Epithelial cell of proximal tubule (primary cell): ENCODE data around the gene VKORC1. TPM values are rescaled to one million over a fixed set of nuclear protein-coding genes. Genes with fewer than 3 reads are reported as not detected.
"Not testable (repeated sequence)": the region's sequence is repeated elsewhere in the genome, so short reads cannot be mapped to it uniquely, and the experiment has no call there.

Experiments
- DNase-seq: peaks from one replicate; pipeline ENCODE4 v3.0.0-alpha.2; 2011; ENCODE audit warnings: low read depth
- H3K4me3 ChIP-seq: 2 replicates; pipeline ENCODE4 v1.5.1; 2011; ENCODE audit warnings: low read depth, mild to moderate bottlenecking, low read length
- total RNA-seq: library from RNA; depleted of rRNA; stranded (reverse); fragments of >200 nt; gene quantifications from 2 replicates; pipeline ENCODE4 v1.2.3, GENCODE V29; 2015
- TF ChIP-seq, protein P1 (sequence below): conservative IDR thresholded peaks from 2 replicates; pipeline ENCODE4 v1.5.1; 2012; ENCODE audit warnings: low read depth, mild to moderate bottlenecking, low read length

The VKORC1 gene
- total RNA-seq, 1 donor from 2014 or later, result 214 TPM

DNA sequence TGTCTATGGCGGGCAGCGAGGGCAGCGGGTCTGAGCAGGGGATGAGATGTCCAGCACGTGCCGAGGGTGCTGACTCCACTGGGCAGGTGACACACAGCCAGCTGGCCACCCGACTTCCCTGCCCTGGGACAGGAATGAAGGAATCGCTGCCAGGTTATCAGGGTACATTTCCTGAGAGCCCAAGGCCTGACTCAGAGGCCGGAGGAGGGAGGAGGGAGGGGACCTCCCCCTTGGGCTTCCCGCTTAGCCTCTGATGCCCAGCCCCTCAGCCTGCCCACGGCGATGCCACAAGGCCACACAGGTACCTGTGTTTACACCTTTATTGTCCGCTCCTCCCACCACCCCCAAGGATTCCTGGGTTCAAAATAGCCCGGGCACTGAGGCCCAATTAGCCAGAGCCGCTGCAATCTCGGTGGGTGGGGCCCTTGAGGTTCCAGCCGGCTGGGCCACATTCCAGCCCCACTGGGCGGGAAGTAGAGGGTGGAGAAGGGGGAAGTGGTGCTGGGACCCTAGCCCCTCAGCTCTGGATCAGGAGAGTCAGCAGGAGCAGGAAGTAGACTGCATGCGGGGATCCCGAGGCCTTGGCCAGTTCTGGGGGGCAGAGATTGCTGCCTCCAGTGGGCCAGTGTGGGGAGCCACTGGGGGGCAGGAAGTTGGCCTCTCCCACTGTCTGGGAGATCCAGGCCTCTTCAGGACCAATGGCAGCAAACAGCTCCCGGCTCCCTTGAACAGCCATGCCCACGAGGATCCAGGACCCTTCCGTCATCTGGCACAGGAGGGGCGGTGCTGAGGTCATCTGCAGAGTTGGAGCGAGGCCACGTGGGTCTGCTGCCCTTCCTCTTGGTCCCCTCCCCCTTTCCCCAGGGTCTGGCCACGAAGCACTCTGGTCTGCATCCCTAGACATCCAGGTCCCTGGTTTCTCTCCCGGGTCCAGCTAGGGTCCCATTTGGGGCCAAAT is 44.3 kb upstream of the VKORC1 start:
- H3K4me3 ChIP-seq, result peak overlapping the region; percentile 42
- DNase-seq, result peak; percentile 20
- TF ChIP-seq, protein P1, sequence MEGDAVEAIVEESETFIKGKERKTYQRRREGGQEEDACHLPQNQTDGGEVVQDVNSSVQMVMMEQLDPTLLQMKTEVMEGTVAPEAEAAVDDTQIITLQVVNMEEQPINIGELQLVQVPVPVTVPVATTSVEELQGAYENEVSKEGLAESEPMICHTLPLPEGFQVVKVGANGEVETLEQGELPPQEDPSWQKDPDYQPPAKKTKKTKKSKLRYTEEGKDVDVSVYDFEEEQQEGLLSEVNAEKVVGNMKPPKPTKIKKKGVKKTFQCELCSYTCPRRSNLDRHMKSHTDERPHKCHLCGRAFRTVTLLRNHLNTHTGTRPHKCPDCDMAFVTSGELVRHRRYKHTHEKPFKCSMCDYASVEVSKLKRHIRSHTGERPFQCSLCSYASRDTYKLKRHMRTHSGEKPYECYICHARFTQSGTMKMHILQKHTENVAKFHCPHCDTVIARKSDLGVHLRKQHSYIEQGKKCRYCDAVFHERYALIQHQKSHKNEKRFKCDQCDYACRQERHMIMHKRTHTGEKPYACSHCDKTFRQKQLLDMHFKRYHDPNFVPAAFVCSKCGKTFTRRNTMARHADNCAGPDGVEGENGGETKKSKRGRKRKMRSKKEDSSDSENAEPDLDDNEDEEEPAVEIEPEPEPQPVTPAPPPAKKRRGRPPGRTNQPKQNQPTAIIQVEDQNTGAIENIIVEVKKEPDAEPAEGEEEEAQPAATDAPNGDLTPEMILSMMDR, result no peak

DNA sequence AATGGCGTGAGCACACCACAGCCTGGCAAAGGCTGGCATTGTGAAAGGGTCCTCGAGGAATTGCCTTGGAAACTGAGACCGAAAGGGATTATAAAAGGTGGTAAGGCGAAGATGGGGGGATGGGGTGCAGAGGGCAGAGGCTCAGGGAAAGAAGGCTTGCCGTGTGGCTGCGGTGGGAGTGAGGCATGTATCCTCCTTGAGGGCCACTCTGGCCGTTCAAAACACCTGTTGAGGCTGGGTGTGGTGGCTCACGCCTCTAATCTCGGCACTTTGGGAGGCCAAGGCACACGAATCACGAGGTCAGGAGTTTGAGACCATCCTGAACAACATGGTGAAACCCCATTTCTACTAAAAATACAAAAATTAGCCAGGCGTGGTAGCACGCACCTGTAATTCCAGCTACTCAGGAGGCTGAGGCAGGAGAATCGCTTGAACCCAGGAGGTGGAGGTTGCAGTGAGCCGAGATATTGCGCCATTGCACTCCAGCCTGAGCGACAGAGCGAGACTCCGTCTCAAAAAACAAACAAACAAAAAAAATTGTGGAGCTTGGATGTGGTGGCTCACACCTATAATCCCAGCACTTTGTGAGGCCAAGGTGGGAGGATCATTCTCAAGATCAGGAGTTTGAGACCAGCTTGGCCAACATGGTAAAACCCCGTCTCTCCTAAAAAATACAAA is 42.4 kb upstream of the VKORC1 start:
- not testable (repeated sequence) for DNase-seq, H3K4me3 ChIP-seq

DNA sequence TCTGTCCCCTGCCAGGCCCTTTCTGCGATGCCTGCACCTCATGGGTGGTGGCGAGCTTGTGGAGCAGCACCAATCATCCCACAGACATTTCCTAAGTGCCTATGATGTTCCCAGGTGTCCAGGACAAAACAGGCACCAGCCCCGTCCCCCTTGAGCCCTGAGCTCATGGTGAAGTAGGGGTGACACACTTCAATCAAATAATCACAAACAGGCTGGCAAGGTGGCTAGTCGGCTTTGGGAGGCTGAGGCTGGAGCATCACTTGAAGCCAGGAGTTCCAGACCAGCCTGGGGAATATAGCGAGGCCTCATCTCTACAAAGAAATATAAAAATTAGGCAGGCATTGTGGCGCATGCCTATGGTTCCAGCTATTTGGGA is 41.7 kb upstream of the VKORC1 start:
- no peak for DNase-seq
- TF ChIP-seq, protein P1, result no peak
- no peak overlapping the region for H3K4me3 ChIP-seq

DNA sequence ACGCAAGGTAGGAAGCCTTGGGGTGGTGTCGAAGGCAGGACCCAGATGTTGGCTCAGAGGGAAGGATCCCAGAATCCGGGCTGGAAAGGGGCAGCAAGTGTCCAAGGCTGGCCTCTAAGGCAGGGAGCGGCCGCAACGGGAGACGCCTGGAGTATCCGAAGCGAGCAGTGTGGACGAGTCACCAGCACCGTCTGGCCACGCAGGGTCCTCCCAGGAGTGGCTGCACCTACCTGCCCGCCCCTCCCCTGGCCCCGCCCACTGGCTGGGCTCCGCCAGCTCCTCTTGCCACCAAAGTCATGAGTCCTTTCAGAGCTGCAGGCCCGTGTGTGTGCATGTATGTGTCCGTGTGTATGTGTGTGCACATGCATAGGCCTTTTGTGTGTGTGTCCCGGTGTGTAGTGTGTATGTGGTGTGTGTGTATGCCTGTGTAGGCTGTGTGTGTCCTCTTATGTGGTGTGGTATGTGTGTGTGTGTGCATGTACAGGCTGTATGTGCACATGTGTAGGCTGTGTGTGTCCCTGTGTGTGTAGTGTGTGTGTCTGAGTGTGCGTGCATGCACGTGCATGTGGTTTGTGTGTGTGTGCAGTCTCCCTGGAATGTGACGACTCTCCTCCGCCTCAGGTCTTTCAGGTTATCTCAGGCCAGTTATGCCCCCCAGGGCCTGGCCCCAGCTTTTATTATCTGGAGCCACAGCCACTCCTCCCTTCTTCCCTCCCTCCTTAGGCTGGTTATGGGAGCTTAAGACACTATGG is 41.1 kb upstream of the VKORC1 start, which contains the start of gene PRSS8:
Gene PRSS8, minus strand, starts transcription at position 193 of the 752 bp plus-strand sequence. CDS start 229 bp downstream, outside the sequence.
- no peak for DNase-seq
- peak within 1 kb of the TSS; percentile 49 for H3K4me3 ChIP-seq
- TF ChIP-seq, protein P1, result no peak

DNA sequence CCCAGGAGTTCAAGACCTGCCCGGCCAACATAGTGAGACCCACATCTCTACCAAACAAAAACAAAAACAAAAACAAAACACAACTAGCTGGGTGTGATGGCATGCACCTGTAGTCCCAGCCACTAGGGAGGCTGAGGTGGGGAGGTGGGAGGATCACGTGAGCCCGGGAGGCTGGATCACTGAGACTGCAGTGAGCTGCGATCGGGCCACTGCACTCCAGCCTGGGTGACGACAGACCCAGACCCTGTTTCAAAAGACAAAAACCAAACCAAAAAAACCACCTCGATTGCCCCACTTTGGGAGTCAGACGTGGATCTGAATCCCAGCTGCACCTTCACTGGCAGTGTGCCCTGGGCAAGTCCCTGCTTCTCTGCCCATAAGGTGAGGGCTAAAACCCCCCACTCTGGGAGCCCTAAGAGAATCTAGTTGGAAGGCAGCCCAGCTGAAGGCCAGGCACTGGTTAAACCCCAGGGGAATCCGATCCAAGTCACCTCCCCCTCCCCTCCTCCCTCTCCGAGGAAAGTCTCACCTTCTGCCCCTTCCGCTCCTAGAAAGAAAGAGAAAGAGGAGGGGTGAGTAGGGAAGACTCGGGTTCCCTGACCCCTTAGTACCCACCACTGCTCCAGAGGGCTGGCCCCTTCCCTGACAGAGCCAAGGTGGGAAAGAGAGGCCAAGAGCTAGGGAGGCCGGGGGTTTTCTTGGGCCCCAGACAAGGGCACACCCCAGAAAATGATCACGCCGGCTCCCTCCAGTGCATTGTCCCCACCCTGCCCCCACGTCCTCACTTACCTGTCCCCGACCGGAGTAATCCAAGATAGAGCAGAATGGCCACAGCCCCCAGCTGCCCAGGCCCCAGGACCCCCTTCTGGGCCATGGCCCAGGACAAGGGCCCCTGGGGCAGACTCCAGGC is 40.3 kb upstream of the VKORC1 start:
- DNase-seq, result no peak
- peak overlapping the region; percentile 49 for H3K4me3 ChIP-seq
- TF ChIP-seq, protein P1, result peak; percentile 4

DNA sequence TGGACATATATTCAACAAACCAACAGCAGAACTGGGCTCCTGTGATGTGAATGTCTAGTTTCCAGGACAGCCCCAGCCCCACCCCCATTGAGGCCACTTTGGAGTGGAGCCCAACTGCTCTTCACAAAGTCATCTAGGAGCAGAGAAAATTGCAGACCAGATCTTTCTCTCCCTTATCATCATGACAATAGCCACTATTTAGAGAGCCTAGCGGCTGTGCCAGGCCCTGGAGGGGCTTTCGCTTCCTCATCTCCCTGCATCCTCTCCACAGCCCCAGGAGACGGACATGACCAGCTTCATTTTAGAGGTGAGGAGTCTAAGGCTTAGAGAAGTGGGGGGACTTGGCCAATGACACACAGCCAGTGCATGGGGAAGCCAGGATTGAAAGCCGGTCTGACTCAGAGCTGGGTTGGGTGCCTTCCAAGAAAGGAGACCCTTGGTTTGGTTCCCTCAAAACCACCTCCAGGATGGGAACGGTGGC is 39.5 kb upstream of the VKORC1 start:
- no peak for DNase-seq
- no peak overlapping the region for H3K4me3 ChIP-seq
- TF ChIP-seq, protein P1, result no peak
